ENCODE measurements around the gene LARP6.

The LARP6 gene

GRCh38 chr15:70852501-70853317 lies 1.2 kb downstream of the LARP6 start:
- peaks cover 2% of the 10 kb centered on the region for H3K4me1 Mint-ChIP-seq
- H3K9me3 Mint-ChIP-seq: no peaks in the 10 kb centered on the region
- peak overlapping the region; percentile 30 for H3K4me3 Mint-ChIP-seq
- H3K27ac Mint-ChIP-seq: no peak overlapping the region
- DNase-seq: no peak
- peaks cover 49% of the 10 kb centered on the region for H3K27me3 Mint-ChIP-seq
- ATAC-seq: no peak
- no peaks in the 10 kb centered on the region for H3K36me3 Mint-ChIP-seq (ENCODE audit: low read depth)

GRCh38 chr15:70851889-70852288 lies 2.1 kb downstream of the LARP6 start:
- no peak for DNase-seq
- Mint-ChIP-seq H3K27ac (no peak overlapping the region), H3K4me3 (no peak overlapping the region), H3K4me1 (peaks cover 2% of the 10 kb centered on the region), H3K27me3 (peaks cover 52% of the 10 kb centered on the region), H3K36me3 (ENCODE audit: low read depth) (no peaks in the 10 kb centered on the region), H3K9me3 (no peaks in the 10 kb centered on the region)
- ATAC-seq: no peak

- no peak overlapping the region for H3K27ac Mint-ChIP-seq
- H3K9me3 Mint-ChIP-seq: no peaks in the 10 kb centered on the region
- no peaks in the 10 kb centered on the region for H3K36me3 Mint-ChIP-seq (ENCODE audit: low read depth)
- DNase-seq (no peak), ATAC-seq (no peak)
- H3K4me3 Mint-ChIP-seq: no peak overlapping the region
- H3K27me3 Mint-ChIP-seq: peaks cover 26% of the 10 kb centered on the region
- H3K4me1 Mint-ChIP-seq: no peaks in the 10 kb centered on the region
Observed at GRCh38 chr15:70845602-70846360, 8.2 kb downstream of the LARP6 start.

GRCh38 chr15:70837476-70837875 lies 16.5 kb downstream of the LARP6 start:
- DNase-seq: no peak
- no peaks in the 10 kb centered on the region for H3K4me1 Mint-ChIP-seq
- peaks cover 6% of the 10 kb centered on the region for H3K27me3 Mint-ChIP-seq
- H3K36me3 Mint-ChIP-seq (ENCODE audit: low read depth): no peaks in the 10 kb centered on the region
- H3K27ac Mint-ChIP-seq: no peak overlapping the region
- H3K4me3 Mint-ChIP-seq: no peak overlapping the region
- no peak for ATAC-seq
- H3K9me3 Mint-ChIP-seq: no peaks in the 10 kb centered on the region

- H3K27ac Mint-ChIP-seq: no peak overlapping the region
Observed at GRCh38 chr15:70835841-70836240, 18.1 kb downstream of the LARP6 start.

GRCh38 chr15:70835415-70835814 lies 18.5 kb downstream of the LARP6 start:
- H3K4me3 Mint-ChIP-seq: no peak overlapping the region
- peaks cover 3% of the 10 kb centered on the region for H3K27me3 Mint-ChIP-seq
- no peak for ATAC-seq
- H3K9me3 Mint-ChIP-seq: no peaks in the 10 kb centered on the region
- no peak for DNase-seq
- H3K36me3 Mint-ChIP-seq (ENCODE audit: low read depth): no peaks in the 10 kb centered on the region
- H3K27ac Mint-ChIP-seq: no peak overlapping the region
- no peaks in the 10 kb centered on the region for H3K4me1 Mint-ChIP-seq

More at GRCh38 chr15:70835841-70836240, 18.1 kb downstream of the LARP6 start:
- Mint-ChIP-seq H3K4me3 (no peak overlapping the region), H3K9me3 (no peaks in the 10 kb centered on the region), H3K36me3 (ENCODE audit: low read depth) (no peaks in the 10 kb centered on the region), H3K4me1 (no peaks in the 10 kb centered on the region), H3K27me3 (peaks cover 3% of the 10 kb centered on the region)
- ATAC-seq (no peak), DNase-seq (no peak)

GRCh38 chr15:70834999-70835398 lies 19.0 kb downstream of the LARP6 start:
- no peaks in the 10 kb centered on the region for H3K36me3 Mint-ChIP-seq (ENCODE audit: low read depth)
- H3K9me3 Mint-ChIP-seq: no peaks in the 10 kb centered on the region
- ATAC-seq (no peak), DNase-seq (no peak)
- H3K27ac Mint-ChIP-seq: no peak overlapping the region
- H3K4me3 Mint-ChIP-seq: no peak overlapping the region
- no peaks in the 10 kb centered on the region for H3K4me1 Mint-ChIP-seq
- peaks cover 3% of the 10 kb centered on the region for H3K27me3 Mint-ChIP-seq

- ATAC-seq (no peak), DNase-seq (no peak)
- Mint-ChIP-seq H3K36me3 (ENCODE audit: low read depth) (no peaks in the 10 kb centered on the region), H3K27ac (no peak overlapping the region), H3K9me3 (no peaks in the 10 kb centered on the region), H3K4me3 (no peak overlapping the region), H3K4me1 (no peaks in the 10 kb centered on the region), H3K27me3 (peaks cover 5% of the 10 kb centered on the region)
Observed at GRCh38 chr15:70833861-70834765, 19.8 kb downstream of the LARP6 start.

GRCh38 chr15:70833422-70833821 lies 20.5 kb downstream of the LARP6 start:
- no peak for ATAC-seq

GRCh38 chr15:70832176-70832575 lies 21.8 kb downstream of the LARP6 start:
- H3K4me1 Mint-ChIP-seq: no peaks in the 10 kb centered on the region

More at GRCh38 chr15:70833422-70833821, 20.5 kb downstream of the LARP6 start:
- H3K9me3 Mint-ChIP-seq: no peaks in the 10 kb centered on the region
- H3K27ac Mint-ChIP-seq: no peak overlapping the region
- no peaks in the 10 kb centered on the region for H3K4me1 Mint-ChIP-seq
- DNase-seq: no peak
- H3K36me3 Mint-ChIP-seq (ENCODE audit: low read depth): no peaks in the 10 kb centered on the region
- peaks cover 5% of the 10 kb centered on the region for H3K27me3 Mint-ChIP-seq
- no peak overlapping the region for H3K4me3 Mint-ChIP-seq

GRCh38 chr15:70831094-70831911 lies 22.7 kb downstream of the LARP6 start:
- Mint-ChIP-seq H3K27me3 (peaks cover 8% of the 10 kb centered on the region), H3K36me3 (ENCODE audit: low read depth) (no peaks in the 10 kb centered on the region), H3K4me3 (no peak overlapping the region)

More at GRCh38 chr15:70832176-70832575, 21.8 kb downstream of the LARP6 start:
- Mint-ChIP-seq H3K27ac (no peak overlapping the region), H3K4me3 (no peak overlapping the region), H3K27me3 (peaks cover 5% of the 10 kb centered on the region), H3K9me3 (no peaks in the 10 kb centered on the region), H3K36me3 (ENCODE audit: low read depth) (no peaks in the 10 kb centered on the region)
- no peak for DNase-seq
- ATAC-seq: no peak

GRCh38 chr15:70830615-70831014 lies 23.3 kb downstream of the LARP6 start:
- Mint-ChIP-seq H3K4me1 (no peaks in the 10 kb centered on the region), H3K27ac (no peak overlapping the region), H3K4me3 (no peak overlapping the region), H3K36me3 (ENCODE audit: low read depth) (no peaks in the 10 kb centered on the region), H3K27me3 (peaks cover 11% of the 10 kb centered on the region), H3K9me3 (no peaks in the 10 kb centered on the region)
- no peak for DNase-seq
- no peak for ATAC-seq

More at GRCh38 chr15:70831094-70831911, 22.7 kb downstream of the LARP6 start:
- H3K27ac Mint-ChIP-seq: no peak overlapping the region
- ATAC-seq: no peak
- DNase-seq: no peak
- no peaks in the 10 kb centered on the region for H3K4me1 Mint-ChIP-seq
- H3K9me3 Mint-ChIP-seq: no peaks in the 10 kb centered on the region

GRCh38 chr15:70829371-70830166 lies 24.4 kb downstream of the LARP6 start:
- no peaks in the 10 kb centered on the region for H3K36me3 Mint-ChIP-seq (ENCODE audit: low read depth)
- H3K27ac Mint-ChIP-seq: no peak overlapping the region
- H3K27me3 Mint-ChIP-seq: peaks cover 13% of the 10 kb centered on the region
- DNase-seq (no peak), ATAC-seq (no peak)
- no peak overlapping the region for H3K4me3 Mint-ChIP-seq
- H3K4me1 Mint-ChIP-seq: no peaks in the 10 kb centered on the region
- no peaks in the 10 kb centered on the region for H3K9me3 Mint-ChIP-seq
